Esophagus muscularis mucosa (tissue), 3 donors: Measurements from ENCODE around the gene SMC6.

ENCODE experiments used
- POLR2A ChIP-seq: fragments of 450-650 bp; IDR thresholded peaks from one replicate; pipeline ENCODE4 v1.6.1; 2017; ENCODE audit warnings: antibody characterized with exemption, moderate library complexity, mild to moderate bottlenecking, low read depth
- TF ChIP-seq, protein P1 (sequence below), 3 experiments: fragments of 200-600 bp in 2 of 3; fragments of 450-650 bp in 1 of 3; sonication (generic) in 2 of 3; IDR thresholded peaks; one replicate each; pipeline ENCODE4 v1.5.1; 2017 to 2019; ENCODE audit warnings: antibody characterized with exemption in 3 of 3, mild to moderate bottlenecking in 2 of 3, moderate library complexity in 1 of 3

GRCh38 chr2:17706845-17707244 lies 46.8 kb downstream of the SMC6 start:
- TF ChIP-seq, protein P1, sequence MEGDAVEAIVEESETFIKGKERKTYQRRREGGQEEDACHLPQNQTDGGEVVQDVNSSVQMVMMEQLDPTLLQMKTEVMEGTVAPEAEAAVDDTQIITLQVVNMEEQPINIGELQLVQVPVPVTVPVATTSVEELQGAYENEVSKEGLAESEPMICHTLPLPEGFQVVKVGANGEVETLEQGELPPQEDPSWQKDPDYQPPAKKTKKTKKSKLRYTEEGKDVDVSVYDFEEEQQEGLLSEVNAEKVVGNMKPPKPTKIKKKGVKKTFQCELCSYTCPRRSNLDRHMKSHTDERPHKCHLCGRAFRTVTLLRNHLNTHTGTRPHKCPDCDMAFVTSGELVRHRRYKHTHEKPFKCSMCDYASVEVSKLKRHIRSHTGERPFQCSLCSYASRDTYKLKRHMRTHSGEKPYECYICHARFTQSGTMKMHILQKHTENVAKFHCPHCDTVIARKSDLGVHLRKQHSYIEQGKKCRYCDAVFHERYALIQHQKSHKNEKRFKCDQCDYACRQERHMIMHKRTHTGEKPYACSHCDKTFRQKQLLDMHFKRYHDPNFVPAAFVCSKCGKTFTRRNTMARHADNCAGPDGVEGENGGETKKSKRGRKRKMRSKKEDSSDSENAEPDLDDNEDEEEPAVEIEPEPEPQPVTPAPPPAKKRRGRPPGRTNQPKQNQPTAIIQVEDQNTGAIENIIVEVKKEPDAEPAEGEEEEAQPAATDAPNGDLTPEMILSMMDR (IDR thresholded peaks at IDR 0.05), result no peak
- TF ChIP-seq POLR2A, result no peak
